HEK293T (cell line): Measurements from ENCODE around the gene ZBTB26.

Source experiments
- CTCF ChIA-PET: fragments of 350-600 bp; formaldehyde crosslinking; extraction: SDS; loops from one replicate; lab custom pipeline; 2021; ENCODE audit warnings: antibody characterized with exemption, inconsistent platforms; lab: Yijun Ruan, JAX
- POLR2A ChIA-PET: fragments of 350-600 bp; formaldehyde crosslinking; extraction: SDS; loops from one replicate; lab custom pipeline; 2020; ENCODE audit warnings: antibody characterized with exemption, inconsistent platforms; lab: Yijun Ruan, JAX
- DNase-seq: peaks from one replicate; pipeline ENCODE4 v3.0.0; 2012; ENCODE audit warnings: mixed read lengths; ENCODE audit errors: extremely low spot score
- ARNT ChIP-seq: fragments of 450-650 bp; IDR thresholded peaks from 2 replicates; pipeline ENCODE4 v1.6.1; 2017; ENCODE audit warnings: mild to moderate bottlenecking
- BHLHE40 ChIP-seq: fragments of 450-650 bp; IDR thresholded peaks from 2 replicates; pipeline ENCODE4 v1.6.1; 2016; ENCODE audit warnings: mild to moderate bottlenecking, moderate library complexity, borderline replicate concordance
- CTBP1 ChIP-seq: fragments of 450-650 bp; IDR thresholded peaks from 2 replicates; pipeline ENCODE4 v1.6.1; 2016; ENCODE audit warnings: borderline replicate concordance
- ELF4 ChIP-seq: fragments of 450-650 bp; IDR thresholded peaks from 2 replicates; pipeline ENCODE4 v1.6.1; 2017; ENCODE audit warnings: antibody characterized with exemption
- FOXA1 ChIP-seq: fragments of 450-650 bp; IDR thresholded peaks from 2 replicates; pipeline ENCODE4 v1.6.1; 2016; ENCODE audit warnings: mild to moderate bottlenecking
- FOXK2 ChIP-seq: fragments of 450-650 bp; IDR thresholded peaks from 2 replicates; pipeline ENCODE4 v1.6.1; 2016; ENCODE audit warnings: mild to moderate bottlenecking
- FOXM1 ChIP-seq: fragments of 450-650 bp; IDR thresholded peaks from 2 replicates; pipeline ENCODE4 v1.6.1; 2017; ENCODE audit warnings: mild to moderate bottlenecking, borderline replicate concordance
- HDGF ChIP-seq: fragments of 450-650 bp; IDR thresholded peaks from 2 replicates; pipeline ENCODE4 v1.6.1; 2017; ENCODE audit warnings: antibody characterized with exemption, borderline replicate concordance
- L3MBTL2 ChIP-seq: fragments of 450-650 bp; conservative IDR thresholded peaks from 2 replicates; pipeline ENCODE4 v1.6.1; 2016; ENCODE audit warnings: mild to moderate bottlenecking
- LEF1 ChIP-seq: fragments of 450-650 bp; IDR thresholded peaks from 2 replicates; pipeline ENCODE4 v1.6.1; 2017; ENCODE audit warnings: mild to moderate bottlenecking, borderline replicate concordance
- NFRKB ChIP-seq: fragments of 450-650 bp; IDR thresholded peaks from 2 replicates; pipeline ENCODE4 v1.6.1; 2016; ENCODE audit warnings: mild to moderate bottlenecking, moderate library complexity
- SP1 ChIP-seq: fragments of 450-650 bp; IDR thresholded peaks from 2 replicates; pipeline ENCODE4 v1.6.1; 2017
- SUZ12 ChIP-seq: fragments of 450-650 bp; IDR thresholded peaks from 2 replicates; pipeline ENCODE4 v1.6.1; 2016; ENCODE audit warnings: mild to moderate bottlenecking
- TARDBP ChIP-seq: fragments of 450-650 bp; IDR thresholded peaks from 2 replicates; pipeline ENCODE4 v1.6.1; 2016
- ZNF384 ChIP-seq: fragments of 450-650 bp; IDR thresholded peaks from 2 replicates; pipeline ENCODE4 v1.6.1; 2016
- TF ChIP-seq, protein P1 (sequence below): fragments of 450-650 bp; IDR thresholded peaks from 2 replicates; pipeline ENCODE4 v1.6.1; 2016

ZBTB26 gene

DNA sequence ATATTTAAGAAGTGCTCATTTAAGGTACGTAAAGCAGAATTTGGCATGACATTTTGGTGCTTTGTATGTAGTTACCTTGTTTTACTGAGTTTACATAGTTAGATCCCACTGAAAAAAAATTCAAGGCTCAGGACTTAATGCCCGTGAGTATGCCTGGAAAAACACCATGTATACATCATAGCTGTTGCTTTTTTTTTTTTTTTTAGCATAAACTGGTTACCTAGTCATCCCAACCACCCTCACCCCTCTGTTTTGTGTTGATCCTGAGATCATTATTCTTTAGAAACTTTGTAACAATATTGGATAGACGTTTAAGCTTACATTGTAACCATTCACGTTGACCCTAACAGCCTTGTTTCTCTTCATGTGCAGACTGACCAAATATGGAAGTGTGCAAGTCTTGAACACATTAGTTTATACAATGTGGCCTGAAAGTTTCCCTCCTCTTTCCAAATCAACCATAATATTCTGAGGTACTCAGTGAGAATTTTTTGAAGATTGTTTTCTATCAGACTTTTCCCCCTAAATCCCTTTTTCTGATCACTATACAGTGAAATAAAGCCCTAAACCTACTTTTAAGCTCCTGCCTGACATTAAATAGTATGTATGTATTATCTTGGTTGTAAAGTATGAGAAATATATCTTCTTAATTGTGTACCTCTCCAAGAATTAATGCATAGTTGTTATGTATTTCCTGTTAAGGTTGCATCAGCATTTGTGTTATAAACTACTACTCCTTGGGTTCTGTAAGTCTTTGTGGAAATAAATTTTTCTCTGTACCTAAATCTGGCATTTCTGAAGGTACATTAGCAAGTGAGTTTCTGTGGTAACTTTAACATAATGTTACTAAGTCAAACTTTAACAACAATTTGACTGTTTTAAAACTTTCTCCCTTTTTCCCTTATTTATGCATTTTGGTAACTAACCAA is 13.9 kb upstream of the ZBTB26 start:
- POLR2A ChIA-PET: no interaction called here
- CTCF ChIA-PET: no interaction called here

DNA sequence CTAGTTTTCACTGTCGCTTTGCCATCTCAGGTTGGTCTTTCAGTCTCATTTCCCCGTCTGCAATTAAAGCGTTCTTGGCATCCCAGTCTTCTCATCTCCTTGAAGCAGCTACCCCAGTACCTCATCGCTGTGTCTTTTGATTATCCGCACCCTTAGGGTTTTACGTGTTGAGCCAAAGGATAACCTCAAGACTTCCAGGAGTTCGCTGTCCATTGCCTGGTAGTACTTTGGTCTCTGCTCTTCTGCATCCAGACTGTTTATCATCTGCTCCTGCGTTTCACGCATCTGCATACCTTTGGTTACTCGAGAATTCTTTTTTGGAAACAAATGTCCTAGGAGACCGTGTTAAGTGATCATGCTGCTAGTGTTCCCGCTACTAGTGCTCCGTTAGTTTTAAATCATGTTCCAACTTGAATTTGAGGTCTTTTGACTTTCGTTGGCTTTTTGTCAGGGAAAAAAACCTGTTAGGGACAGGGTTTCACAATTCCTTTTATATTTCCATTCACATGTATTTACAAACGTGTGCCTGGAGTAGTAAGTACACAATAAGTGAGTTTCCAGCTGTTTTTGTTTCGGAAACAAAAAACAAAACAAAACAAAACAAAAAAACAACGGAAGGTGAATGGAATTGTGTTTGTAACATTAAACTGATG is 10.4 kb upstream of the ZBTB26 start:
- DNase-seq: no peak
- CTCF ChIA-PET: interaction anchor here (0.9 kb wide), 1 partner anchor 29 kb away, joined by 5 read pairs; the partner anchor contains the start of gene ZBTB6
- POLR2A ChIA-PET: interaction anchor here (0.8 to 2.4 kb wide), 10 partner anchors 10 to 379 kb away, joined by 3 to 63 read pairs (median 7); partner anchors contain the start of genes RC3H2, ZBTB26 and ZBTB6
- TF ChIP-seq ZNF384: no peak
- TF ChIP-seq SUZ12: no peak
- no peak for TF ChIP-seq FOXA1
- TF ChIP-seq FOXM1: no peak

More for the DNA sequence above, 13.9 kb upstream of the ZBTB26 start:
- TF ChIP-seq, protein P1, sequence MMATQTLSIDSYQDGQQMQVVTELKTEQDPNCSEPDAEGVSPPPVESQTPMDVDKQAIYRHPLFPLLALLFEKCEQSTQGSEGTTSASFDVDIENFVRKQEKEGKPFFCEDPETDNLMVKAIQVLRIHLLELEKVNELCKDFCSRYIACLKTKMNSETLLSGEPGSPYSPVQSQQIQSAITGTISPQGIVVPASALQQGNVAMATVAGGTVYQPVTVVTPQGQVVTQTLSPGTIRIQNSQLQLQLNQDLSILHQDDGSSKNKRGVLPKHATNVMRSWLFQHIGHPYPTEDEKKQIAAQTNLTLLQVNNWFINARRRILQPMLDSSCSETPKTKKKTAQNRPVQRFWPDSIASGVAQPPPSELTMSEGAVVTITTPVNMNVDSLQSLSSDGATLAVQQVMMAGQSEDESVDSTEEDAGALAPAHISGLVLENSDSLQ: no peak
- TF ChIP-seq HDGF: no peak
- TF ChIP-seq FOXA1: no peak
- no peak for TF ChIP-seq CTBP1
- TF ChIP-seq NFRKB: no peak
- TF ChIP-seq ARNT: no peak
- no peak for TF ChIP-seq FOXK2
- TF ChIP-seq LEF1: no peak
- TF ChIP-seq FOXM1: no peak
- TF ChIP-seq ZNF384: no peak
- no peak for TF ChIP-seq ELF4
- no peak for TF ChIP-seq SUZ12
- TF ChIP-seq BHLHE40: no peak
- TF ChIP-seq SP1: no peak
- no peak for TF ChIP-seq L3MBTL2
- TF ChIP-seq TARDBP: no peak
- DNase-seq: no peak

GRCh38 chr9:122940749-122941581 is 9.7 kb upstream of the ZBTB26 start, which contains the start of gene RABGAP1:
RABGAP1 (plus strand) TSS chr9:122941020; CDS start chr9:122957060, 16,040 bp downstream.
- CTCF ChIA-PET: interaction anchor here (0.9 kb wide), 2 partner anchors 28 to 50 kb away, joined by 4 to 5 read pairs; partner anchors contain the start of gene ZBTB6
- no peak for TF ChIP-seq SUZ12
- TF ChIP-seq TARDBP: no peak
- TF ChIP-seq ZNF384: no peak
- TF ChIP-seq, protein P1: 0 out of 2 replicates have a peak, but pooled peaks have one; percentile 12
- no peak for TF ChIP-seq FOXM1
- no peak for TF ChIP-seq ARNT
- TF ChIP-seq FOXA1: no peak
- no peak for TF ChIP-seq NFRKB
- TF ChIP-seq L3MBTL2: peak; percentile 31; the same call in 1 of the 2 replicates
- no peak for TF ChIP-seq CTBP1
- POLR2A ChIA-PET: interaction anchor here (0.6 to 2.4 kb wide), 17 partner anchors 10 to 379 kb away, joined by 3 to 63 read pairs (median 4); partner anchors contain the start of genes PDCL, RC3H2, ZBTB26 and ZBTB6
- DNase-seq: peak; percentile 98

DNA sequence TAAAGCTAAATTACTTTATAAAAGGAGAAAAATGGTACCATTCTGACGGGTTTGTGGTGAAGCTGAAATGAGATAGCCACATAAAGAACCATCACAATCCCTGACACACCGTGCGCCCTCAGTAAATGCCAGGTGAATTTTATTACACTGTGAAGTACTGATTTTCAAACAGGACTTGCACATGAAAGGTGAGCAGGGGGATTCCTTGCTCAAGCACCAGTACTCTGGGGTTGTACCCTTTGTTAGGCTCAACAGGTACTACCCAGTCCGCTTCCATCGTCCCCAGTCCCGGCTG is 9.1 kb upstream of the ZBTB26 start:
- TF ChIP-seq FOXA1 (no peak), L3MBTL2 (no peak), TARDBP (no peak), BHLHE40 (no peak), FOXK2 (no peak), LEF1 (no peak), NFRKB (no peak), ZNF384 (no peak), SP1 (no peak), ARNT (no peak), SUZ12 (no peak), CTBP1 (no peak), HDGF (no peak), ELF4 (no peak), FOXM1 (no peak)
- TF ChIP-seq, protein P1: no peak
- CTCF ChIA-PET: interaction anchor here (0.9 kb wide), 1 partner anchor 50 kb away, joined by 4 read pairs; no protein-coding TSS in a partner anchor
- no peak for DNase-seq
- POLR2A ChIA-PET: interaction anchor here (0.6 to 2.4 kb wide), 16 partner anchors 9 to 380 kb away, joined by 3 to 63 read pairs (median 4); partner anchors contain the start of genes PDCL, RC3H2, ZBTB26 and ZBTB6

DNA sequence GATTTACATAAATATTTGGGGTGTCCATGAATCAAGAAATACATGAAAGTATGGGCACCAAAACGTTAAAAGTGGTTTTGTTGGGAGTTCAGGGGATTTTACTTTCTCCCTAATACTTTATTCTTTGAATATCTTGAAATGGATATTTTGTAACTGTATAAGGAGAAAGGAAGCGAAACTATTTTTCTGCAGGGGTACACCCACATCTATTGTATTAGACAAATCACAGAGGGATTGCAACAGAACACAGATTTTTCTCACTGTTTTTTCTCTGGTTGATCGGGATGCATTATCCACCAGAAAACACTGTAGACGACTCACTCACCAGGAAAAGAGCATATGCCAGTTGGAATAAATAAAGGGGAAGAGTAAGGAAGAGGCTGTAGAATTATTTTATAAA is 8.3 kb upstream of the ZBTB26 start:
- TF ChIP-seq TARDBP (no peak), ARNT (no peak), FOXK2 (no peak), BHLHE40 (no peak), CTBP1 (no peak), ZNF384 (no peak), L3MBTL2 (no peak), HDGF (no peak), SUZ12 (no peak), LEF1 (no peak), SP1 (no peak), ELF4 (no peak), NFRKB (no peak), FOXA1 (no peak), FOXM1 (no peak)
- TF ChIP-seq, protein P1: no peak
- CTCF ChIA-PET: no interaction called here
- DNase-seq: no peak
- POLR2A ChIA-PET: interaction anchor here (1.5 to 2.4 kb wide), 3 partner anchors 9 to 42 kb away, joined by 6 to 63 read pairs (median 16); partner anchors contain the start of genes RC3H2 and ZBTB26
